DOHH2 (cell line): ENCODE results near the gene TMEM94.
"Not testable (repeated sequence)": the region's sequence is repeated elsewhere in the genome, so short reads cannot be mapped to it uniquely, and the experiment has no call there.

Experiments used
- H3F3A ChIP-seq: fragments of 200-600 bp; sonication (generic), shearing (Covaris generic); 2 replicates; pipeline ENCODE4 v1.6.0; 2016; ENCODE audit warnings: antibody characterized with exemption, mild to moderate bottlenecking; ENCODE audit not compliant: control insufficient read depth, insufficient read depth
- H3K27ac ChIP-seq: fragments of 200-600 bp; sonication (generic); 2 replicates; pipeline ENCODE4 v1.5.1; 2014; ENCODE audit warnings: low read depth, mild to moderate bottlenecking, low read length, moderate library complexity
- H3K27me3 ChIP-seq: fragments of 200-600 bp; sonication (generic); 2 replicates; pipeline ENCODE4 v1.6.1; 2014; ENCODE audit warnings: mild to moderate bottlenecking, low read length, mixed read lengths; ENCODE audit not compliant: control insufficient read depth
- H3K36me3 ChIP-seq: fragments of 200-600 bp; sonication (generic); 2 replicates; pipeline ENCODE4 v1.6.1; 2014; ENCODE audit warnings: mild to moderate bottlenecking, low read length, moderate library complexity, mixed read lengths; ENCODE audit not compliant: control insufficient read depth
- H3K4me1 ChIP-seq: fragments of 200-600 bp; sonication (generic); 2 replicates; pipeline ENCODE4 v1.6.1; 2014; ENCODE audit warnings: mild to moderate bottlenecking, low read length, mixed read lengths; ENCODE audit not compliant: control insufficient read depth
- H3K4me2 ChIP-seq: fragments of 200-600 bp; sonication (generic); 2 replicates; pipeline ENCODE4 v1.6.0; 2014; ENCODE audit warnings: mild to moderate bottlenecking, low read length, moderate library complexity
- H3K4me3 ChIP-seq: fragments of 200-600 bp; sonication (generic); 2 replicates; pipeline ENCODE4 v1.5.1; 2014; ENCODE audit warnings: mild to moderate bottlenecking, low read length, mixed read lengths
- H3K79me2 ChIP-seq: fragments of 200-600 bp; sonication (generic); 2 replicates; pipeline ENCODE4 v1.6.1; 2014; ENCODE audit warnings: mild to moderate bottlenecking, low read length, mixed read lengths; ENCODE audit not compliant: control insufficient read depth
- H3K9me2 ChIP-seq: fragments of 200-600 bp; sonication (generic); replicated peaks from 2 replicates; pipeline ENCODE4 v1.6.1; 2014; ENCODE audit warnings: mild to moderate bottlenecking, low read length, mixed read lengths; ENCODE audit not compliant: control insufficient read depth
- H3K9me3 ChIP-seq: fragments of 200-600 bp; sonication (generic); 2 replicates; pipeline ENCODE4 v1.6.1; 2014; ENCODE audit warnings: antibody characterized with exemption, low read length, mixed read lengths; ENCODE audit not compliant: control insufficient read depth, insufficient read depth
- H4K20me1 ChIP-seq: fragments of 200-600 bp; sonication (generic); 2 replicates; pipeline ENCODE4 v1.6.0; 2014; ENCODE audit warnings: low read depth, mild to moderate bottlenecking, antibody characterized with exemption, low read length, moderate library complexity; ENCODE audit not compliant: control insufficient read depth, insufficient read depth
- CTCF ChIP-seq: fragments of 200-600 bp; sonication (generic); IDR thresholded peaks from one replicate; pipeline ENCODE4 v1.5.1; 2014; ENCODE audit warnings: antibody characterized with exemption, mild to moderate bottlenecking, low read depth, low read length; ENCODE audit not compliant: poor library complexity, severe bottlenecking
- EZH2phosphoT487 ChIP-seq: fragments of 200-600 bp; sonication (generic); IDR thresholded peaks from 2 replicates; pipeline ENCODE4 v1.6.1; 2017; ENCODE audit warnings: borderline replicate concordance, mild to moderate bottlenecking, antibody characterized with exemption, low read length, moderate library complexity, mixed read lengths

Gene TMEM94

GRCh38 chr17:75518201-75518600 is 61.8 kb downstream of the TMEM94 start:
- H3K9me2 ChIP-seq: no peaks in the 10 kb centered on the region
- peak overlapping the region; percentile 82 for H3K4me2 ChIP-seq
- no peaks in the 10 kb centered on the region for H3K9me3 ChIP-seq
- H3F3A ChIP-seq: no peaks in the 10 kb centered on the region
- H3K79me2 ChIP-seq: peaks cover 20% of the 10 kb centered on the region
- peaks cover 30% of the 10 kb centered on the region for H3K36me3 ChIP-seq
- H3K4me1 ChIP-seq: peaks cover 30% of the 10 kb centered on the region
- peak overlapping the region; percentile 93 for H3K4me3 ChIP-seq
- peaks cover 5% of the 10 kb centered on the region; the same call in 1 of the 2 replicates for H4K20me1 ChIP-seq
- no peak overlapping the region for H3K27ac ChIP-seq
- peaks cover 17% of the 10 kb centered on the region for H3K27me3 ChIP-seq
- no peak for TF ChIP-seq EZH2phosphoT487
- TF ChIP-seq CTCF: no peak

- Histone ChIP-seq H3K9me2 (no peaks in the 10 kb centered on the region), H3K9me3 (no peaks in the 10 kb centered on the region), H4K20me1 (peaks cover 5% of the 10 kb centered on the region; the same call in 1 of the 2 replicates), H3K4me3 (no peak overlapping the region), H3K4me1 (peaks cover 30% of the 10 kb centered on the region), H3F3A (peaks cover 5% of the 10 kb centered on the region; the same call in 1 of the 2 replicates), H3K27me3 (peaks cover 13% of the 10 kb centered on the region), H3K79me2 (peaks cover 20% of the 10 kb centered on the region), H3K4me2 (no peak overlapping the region), H3K36me3 (peaks cover 38% of the 10 kb centered on the region), H3K27ac (no peak overlapping the region)
- no peak for TF ChIP-seq CTCF
- no peak for TF ChIP-seq EZH2phosphoT487
Measured at GRCh38 chr17:75518983-75519537, 62.6 kb downstream of the TMEM94 start.

GRCh38 chr17:75520413-75520812 is 64.0 kb downstream of the TMEM94 start:
- peaks cover 32% of the 10 kb centered on the region for H3K4me1 ChIP-seq
- H3K27ac ChIP-seq, H3K4me2 ChIP-seq, H3F3A ChIP-seq, H3K9me2 ChIP-seq, H3K27me3 ChIP-seq, H3K9me3 ChIP-seq, H3K4me3 ChIP-seq, H4K20me1 ChIP-seq: not testable (repeated sequence)
- peaks cover 20% of the 10 kb centered on the region for H3K79me2 ChIP-seq
- peaks cover 43% of the 10 kb centered on the region for H3K36me3 ChIP-seq

GRCh38 chr17:75521290-75521689 is 64.9 kb downstream of the TMEM94 start:
- no peak for TF ChIP-seq EZH2phosphoT487
- no peak for TF ChIP-seq CTCF
- peaks cover 43% of the 10 kb centered on the region for H3K36me3 ChIP-seq
- H3K4me2 ChIP-seq: no peak overlapping the region

More at GRCh38 chr17:75521290-75521689, 64.9 kb downstream of the TMEM94 start:
- no peaks in the 10 kb centered on the region for H3K9me3 ChIP-seq
- H3F3A ChIP-seq: peaks cover 8% of the 10 kb centered on the region
- H3K4me1 ChIP-seq: peaks cover 34% of the 10 kb centered on the region
- H3K79me2 ChIP-seq: peaks cover 20% of the 10 kb centered on the region
- peaks cover 6% of the 10 kb centered on the region for H3K27me3 ChIP-seq
- H4K20me1 ChIP-seq: peaks cover 5% of the 10 kb centered on the region; the same call in 1 of the 2 replicates
- no peak overlapping the region for H3K27ac ChIP-seq
- no peaks in the 10 kb centered on the region for H3K9me2 ChIP-seq
- no peak overlapping the region for H3K4me3 ChIP-seq
